Left cardiac atrium (tissue), 4 donors: ENCODE measurements around the gene LCE1F. TPM values are rescaled to one million over a fixed set of nuclear protein-coding genes. Genes with fewer than 3 reads are reported as not detected.

Experiments
- ATAC-seq, 2 donors: fragments of 200-7000 bp; cut with Tn5 transposase; one replicate each; pipeline ENCODE4 v1.9.1; 2020; ENCODE audit warnings: mild to moderate bottlenecking in 2 of 2, moderate library complexity in 2 of 2
- DNase-seq: peaks from one replicate; pipeline ENCODE4 v3.0.0-alpha.2; 2020
- intact Hi-C, 2 donors: fragments of 100-400 bp; cut with DNase I; formaldehyde crosslinking; loops; one replicate each; pipeline versions ENCODE4 v1.14.1 to v1.15.1; 2022 to 2023
- total RNA-seq, 2 donors: library from RNA; stranded (reverse); fragmentation: NEBNext Ultra II Directional; extraction: Animal tissue kit (Norgen Biotek cat#: 25700); gene quantifications; one replicate each; pipeline ENCODE4 v1.2.1, GENCODE V29; 2021
- donor health status: DM: no; HTN: yes; CAD: no.
- donor health status: DM: no; HTN: yes; CAD: no; lungs with severe emphysema.
- donor health status: DM: yes; HTN: yes; CAD: no.
- donor health status: Dilated cardiomyopathy.

Gene LCE1F
- total RNA-seq, 2 donors from 2014 or later, result not detected

GRCh38 chr1:152768847-152769533 is 6.0 kb upstream of the LCE1F start:
- DNase-seq (no peak), ATAC-seq (no peak)
- intact Hi-C loops, result no loop called here

DNA sequence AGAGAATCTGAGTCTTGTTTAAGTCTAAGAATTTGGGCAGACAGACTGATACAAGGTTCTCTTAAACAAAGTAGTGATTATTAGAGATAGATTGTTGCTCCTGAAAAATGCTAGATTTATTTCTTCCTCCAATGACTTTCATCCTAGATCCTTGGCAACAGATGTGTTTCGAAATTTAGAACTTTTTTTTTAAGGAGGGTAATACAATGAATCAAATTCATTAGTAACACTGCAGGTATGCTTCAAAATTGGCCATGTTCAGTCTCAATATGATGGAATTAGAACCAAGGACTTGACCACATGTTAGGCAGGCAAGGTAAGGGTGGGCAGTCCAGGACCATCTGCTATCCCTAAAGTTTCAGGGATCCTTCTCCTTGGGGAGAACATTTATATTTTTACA is 4.5 kb upstream of the LCE1F start:
- no peak for ATAC-seq
- DNase-seq, result no peak
- intact Hi-C loops, result no loop called here

DNA sequence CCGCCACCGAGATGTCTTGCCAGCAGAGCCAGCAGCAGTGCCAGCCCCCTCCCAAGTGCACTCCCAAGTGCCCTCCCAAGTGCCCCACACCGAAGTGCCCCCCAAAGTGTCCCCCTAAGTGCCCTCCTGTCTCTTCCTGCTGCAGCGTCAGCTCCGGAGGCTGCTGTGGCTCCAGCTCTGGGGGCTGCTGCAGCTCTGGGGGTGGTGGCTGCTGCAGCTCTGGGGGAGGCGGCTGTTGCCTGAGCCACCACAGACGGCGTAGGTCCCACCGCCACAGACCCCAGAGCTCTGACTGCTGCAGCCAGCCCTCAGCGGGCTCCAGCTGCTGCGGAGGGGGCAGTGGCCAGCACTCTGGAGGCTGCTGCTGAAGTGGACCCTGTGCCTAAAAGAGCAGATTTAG is 1.4 kb downstream of the LCE1F start:
- intact Hi-C loops, result no loop called here

GRCh38 chr1:152777510-152778137 is 2.7 kb downstream of the LCE1F start:
- DNase-seq (no peak), ATAC-seq (no peak)
- intact Hi-C loops, result no loop called here

More for the DNA sequence above, 1.4 kb downstream of the LCE1F start:
- no peak for DNase-seq
- no peak for ATAC-seq

DNA sequence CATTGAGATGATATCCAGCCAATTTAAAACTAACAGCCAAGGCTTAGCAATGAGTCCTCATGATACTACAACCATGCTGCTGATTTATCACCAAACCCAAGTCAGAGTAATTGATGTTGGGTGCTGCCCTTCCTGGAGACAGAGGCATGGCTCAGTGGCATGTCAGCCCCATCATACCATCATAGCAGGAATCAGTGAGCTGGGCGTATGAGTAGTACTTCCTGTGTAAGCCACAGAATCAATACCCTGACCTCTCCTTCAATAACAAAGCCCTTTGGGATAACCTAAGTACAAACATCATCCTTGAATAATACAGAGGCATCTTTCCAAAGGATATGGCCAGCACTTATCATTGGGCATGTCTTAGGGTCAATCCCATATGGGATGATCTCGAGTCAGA is 8.2 kb downstream of the LCE1F start:
- intact Hi-C loops, result no loop called here
- DNase-seq (no peak), ATAC-seq (no peak)

GRCh38 chr1:152786077-152786476 is 11.1 kb downstream of the LCE1F start, which contains the start of gene LCE1E:
TSS of gene LCE1E (plus strand) at chr1:152786257. CDS start at chr1:152787300, 1,043 bp downstream.
- ATAC-seq, result no peak
- no peak for DNase-seq
- intact Hi-C loops, result no loop called here

- ATAC-seq (no peak), DNase-seq (no peak)
- intact Hi-C loops, result no loop called here
Observed at GRCh38 chr1:152795686-152796085, 20.7 kb downstream of the LCE1F start.

- intact Hi-C loops, result no loop called here
- DNase-seq (no peak), ATAC-seq (no peak)
Observed at GRCh38 chr1:152796421-152796820, 21.5 kb downstream of the LCE1F start, which contains the start of gene LCE1D. TSS of gene LCE1D (plus strand) at chr1:152796721. CDS start at chr1:152797795, 1,074 bp downstream.

GRCh38 chr1:152801333-152801732 is 26.4 kb downstream of the LCE1F start:
- intact Hi-C loops, result no loop called here
- DNase-seq (no peak), ATAC-seq (no peak)

DNA sequence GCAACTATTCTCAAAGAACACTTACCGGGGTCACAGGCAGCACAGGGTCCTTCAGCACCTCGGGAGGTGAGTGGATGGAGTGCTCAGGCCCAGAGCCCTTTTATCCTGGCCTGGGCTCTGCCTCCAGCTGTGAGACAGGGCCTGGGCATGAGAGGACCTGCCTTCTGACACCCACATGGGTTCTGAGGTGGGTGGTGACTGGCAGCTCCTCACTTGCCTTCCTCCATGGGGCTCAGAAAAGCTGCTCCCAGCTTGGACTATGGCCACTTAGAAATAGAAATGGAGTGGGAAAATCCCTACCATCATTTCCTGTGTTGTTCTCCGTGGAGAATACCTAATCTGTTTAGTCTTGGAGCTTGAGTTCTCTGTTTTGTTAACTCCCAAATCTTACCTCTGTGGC is 31.6 kb downstream of the LCE1F start, which contains the start of gene LCE1C:
Gene LCE1C (minus strand): TSS at position 76 of the 400 bp plus-strand sequence. CDS start 1,173 bp downstream, outside the sequence.
- ATAC-seq (no peak), DNase-seq (no peak)
- intact Hi-C loops, result no loop called here

DNA sequence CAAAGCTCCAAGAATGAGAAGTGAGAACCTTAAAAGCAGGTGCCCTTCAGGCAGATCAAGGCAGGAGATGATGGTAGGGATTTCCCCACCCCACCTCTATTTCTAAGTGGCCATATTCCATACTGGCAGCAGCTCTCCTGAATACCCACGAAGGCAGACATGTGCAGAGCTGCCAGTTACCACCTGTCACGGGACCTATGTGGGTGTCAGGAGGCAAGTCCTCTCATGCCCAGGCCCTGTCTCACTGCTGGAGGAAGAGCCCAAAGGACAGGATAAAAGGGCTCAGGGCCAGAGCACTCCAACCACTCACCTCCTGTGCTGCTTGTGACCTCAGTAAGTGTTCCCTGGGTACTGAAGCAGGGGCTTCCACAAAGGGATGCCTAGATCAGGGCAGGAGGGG is 36.1 kb downstream of the LCE1F start:
- intact Hi-C loops, result no loop called here
- ATAC-seq (no peak), DNase-seq (no peak)

- ATAC-seq, result no peak
- intact Hi-C loops, result no loop called here
- DNase-seq, result no peak
Observed at GRCh38 chr1:152811671-152812070, 36.7 kb downstream of the LCE1F start, which contains the start of gene LCE1B. TSS of gene LCE1B (plus strand) at chr1:152811971. CDS start at chr1:152812447, 476 bp downstream.

DNA sequence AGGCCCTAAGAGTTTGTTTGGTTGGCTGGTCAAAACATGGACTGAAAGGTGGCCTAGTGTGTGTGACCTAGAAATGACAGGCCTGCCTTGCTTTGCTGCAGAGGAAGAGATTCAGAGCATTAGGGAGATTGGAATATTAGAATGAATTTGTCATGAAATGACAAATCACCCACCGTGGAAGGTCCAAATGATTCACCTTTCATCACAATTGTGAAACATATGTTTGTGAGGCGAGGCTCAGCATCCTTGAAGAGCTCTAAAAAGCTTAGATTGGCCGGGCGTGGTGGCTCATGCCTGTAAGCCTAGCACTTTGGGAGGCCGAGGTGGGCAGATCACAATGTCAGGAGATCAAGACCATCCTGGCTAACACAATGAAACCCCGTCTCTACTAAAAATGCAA is 42.4 kb downstream of the LCE1F start:
- no peak for DNase-seq
- intact Hi-C loops, result no loop called here
- no peak for ATAC-seq

- DNase-seq (no peak), ATAC-seq (no peak)
- intact Hi-C loops, result no loop called here
Observed at GRCh38 chr1:152823294-152823693, 48.4 kb downstream of the LCE1F start.

- DNase-seq (no peak), ATAC-seq (no peak)
- intact Hi-C loops, result no loop called here
Observed at GRCh38 chr1:152824964-152825363, 50.0 kb downstream of the LCE1F start.

Other genes starting within 250 kb of the LCE1F start
- not detected for gene LCE3E, start 208.4 kb upstream of the LCE1F start, total RNA-seq
- gene LCE3D, start 194.6 kb upstream of the LCE1F start, total RNA-seq, result not detected
- not detected for gene LCE3C, start 174.9 kb upstream of the LCE1F start, total RNA-seq
- not detected for gene LCE3B, start 161.3 kb upstream of the LCE1F start, total RNA-seq
- gene LCE3A, start 152.0 kb upstream of the LCE1F start, total RNA-seq, result not detected
- gene LCE2D, start 111.8 kb upstream of the LCE1F start, total RNA-seq, result not detected
- gene LCE2C, start 99.9 kb upstream of the LCE1F start, total RNA-seq, result not detected
- gene LCE2B, start 89.0 kb upstream of the LCE1F start, total RNA-seq, result not detected
- gene LCE2A, start 76.8 kb upstream of the LCE1F start, total RNA-seq, result not detected
- not detected for gene LCE4A, start 67.0 kb upstream of the LCE1F start, total RNA-seq
- gene KPRP, start 17.1 kb upstream of the LCE1F start, total RNA-seq, result not detected
- not detected for gene LCE1E, start 11.1 kb downstream of the LCE1F start, total RNA-seq
- gene LCE1D, start 21.6 kb downstream of the LCE1F start, total RNA-seq, result not detected
- gene LCE1C, start 31.5 kb downstream of the LCE1F start, total RNA-seq, result not detected
- gene LCE1B, start 36.8 kb downstream of the LCE1F start, total RNA-seq, result not detected
- gene LCE1A, start 52.3 kb downstream of the LCE1F start, total RNA-seq, result not detected
- not detected for gene LCE6A, start 67.7 kb downstream of the LCE1F start, total RNA-seq
- not detected for gene LCE7A, start 84.9 kb downstream of the LCE1F start, total RNA-seq
- not detected for gene SMCP, start 103.2 kb downstream of the LCE1F start, total RNA-seq
- gene IVL, start 133.4 kb downstream of the LCE1F start, total RNA-seq, result not detected
- not detected for gene SPRR5, start 172.1 kb downstream of the LCE1F start, total RNA-seq
- gene SPRR4, start 195.5 kb downstream of the LCE1F start, total RNA-seq, result not detected
- gene SPRR1A, start 208.9 kb downstream of the LCE1F start, total RNA-seq, result not detected
- not detected for gene SPRR3, start 226.6 kb downstream of the LCE1F start, total RNA-seq